T-helper 17 cell (primary cell): ENCODE results near the gene C1QTNF6. TPM values are rescaled to one million over a fixed set of nuclear protein-coding genes. Genes with fewer than 3 reads are reported as not detected.
"Not testable (repeated sequence)": the region's sequence is repeated elsewhere in the genome, so short reads cannot be mapped to it uniquely, and the experiment has no call there.

Source experiments
- ATAC-seq: fragments of 150-1000 bp; cut with Tn5 transposase; 2 replicates; pipeline ENCODE4 v1.10.0; 2021; ENCODE audit warnings: mild to moderate bottlenecking, moderate library complexity
- DNase-seq, 3 donors: peaks; one replicate each; pipeline versions ENCODE4 v3.0.0 to v3.0.0-alpha.2; 2020 to 2021
- H3K9me3 ChIP-seq: one replicate; pipeline ENCODE4 v1.7.0; 2013; ENCODE audit warnings: low read length, mild to moderate bottlenecking; ENCODE audit not compliant: control insufficient read depth, poor library complexity, severe bottlenecking
- H3K27ac Mint-ChIP-seq: one replicate; pipeline ENCODE4 v1.8.0; 2022; ENCODE audit warnings: mild to moderate bottlenecking, moderate library complexity, mixed read lengths
- H3K27me3 Mint-ChIP-seq: one replicate; pipeline ENCODE4 v1.8.0; 2022; ENCODE audit warnings: mixed read lengths
- H3K36me3 Mint-ChIP-seq: one replicate; pipeline ENCODE4 v1.8.0; 2022; ENCODE audit warnings: low read depth, mixed read lengths
- H3K4me1 Mint-ChIP-seq: one replicate; pipeline ENCODE4 v1.8.0; 2022; ENCODE audit warnings: mild to moderate bottlenecking, mixed read lengths
- H3K4me3 Mint-ChIP-seq: one replicate; pipeline ENCODE4 v1.8.0; 2022; ENCODE audit warnings: mild to moderate bottlenecking, moderate library complexity, mixed read lengths
- total RNA-seq, 4 donors: library from RNA in 2 of 4; stranded (reverse) in 2 of 4; gene quantifications; one replicate each; pipeline ENCODE4 v1.2.3 and lab custom pipeline; 2022 to 2026

Gene C1QTNF6
- total RNA-seq, 2 donors from 2014 or later, result 11.2 to 11.8 TPM

GRCh38 chr22:37208401-37209139 lies 20.5 kb upstream of the C1QTNF6 start:
- no peaks in the 10 kb centered on the region for H3K9me3 ChIP-seq
- DNase-seq, result peak in 2 of 3 donors; percentile 3 to 7
- Mint-ChIP-seq H3K27ac (no peak overlapping the region), H3K4me1 (peaks cover 15% of the 10 kb centered on the region), H3K4me3 (no peak overlapping the region), H3K27me3 (no peaks in the 10 kb centered on the region), H3K36me3 (no peaks in the 10 kb centered on the region)
- no peak for ATAC-seq

DNA sequence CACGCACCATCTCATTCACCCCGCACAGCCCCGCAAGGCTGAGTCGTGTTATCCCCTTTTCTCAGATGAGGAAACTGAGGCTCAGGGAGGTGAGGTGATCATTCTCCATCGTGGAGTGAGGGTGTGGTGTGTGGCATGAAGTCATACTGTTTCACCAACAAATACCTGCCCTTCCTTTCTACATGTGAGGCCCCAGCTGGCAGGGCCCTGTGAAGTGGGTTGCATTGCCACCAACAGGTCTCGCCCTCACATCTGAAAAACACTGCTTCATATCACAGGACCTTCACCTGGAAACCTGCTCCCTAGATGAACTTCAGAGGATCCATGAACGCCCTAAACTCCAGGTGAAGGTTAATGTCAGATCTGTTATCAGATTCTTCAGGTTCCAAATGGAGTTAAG lies 19.9 kb upstream of the C1QTNF6 start:
- Mint-ChIP-seq H3K27ac (no peak overlapping the region), H3K4me1 (peaks cover 14% of the 10 kb centered on the region), H3K4me3 (no peak overlapping the region), H3K36me3 (no peaks in the 10 kb centered on the region), H3K27me3 (no peaks in the 10 kb centered on the region)
- H3K9me3 ChIP-seq, result no peaks in the 10 kb centered on the region
- no peak for DNase-seq
- peak; percentile 66 for ATAC-seq

GRCh38 chr22:37206841-37207821 lies 19.1 kb upstream of the C1QTNF6 start:
- ATAC-seq, result no peak
- H3K4me1 Mint-ChIP-seq, result peaks cover 12% of the 10 kb centered on the region
- H3K27ac Mint-ChIP-seq, result no peak overlapping the region
- H3K27me3 Mint-ChIP-seq, result no peaks in the 10 kb centered on the region
- H3K4me3 Mint-ChIP-seq, result no peak overlapping the region
- H3K9me3 ChIP-seq, result no peaks in the 10 kb centered on the region
- DNase-seq, result peak in 2 of 3 donors; percentile 2 to 9
- no peaks in the 10 kb centered on the region for H3K36me3 Mint-ChIP-seq

DNA sequence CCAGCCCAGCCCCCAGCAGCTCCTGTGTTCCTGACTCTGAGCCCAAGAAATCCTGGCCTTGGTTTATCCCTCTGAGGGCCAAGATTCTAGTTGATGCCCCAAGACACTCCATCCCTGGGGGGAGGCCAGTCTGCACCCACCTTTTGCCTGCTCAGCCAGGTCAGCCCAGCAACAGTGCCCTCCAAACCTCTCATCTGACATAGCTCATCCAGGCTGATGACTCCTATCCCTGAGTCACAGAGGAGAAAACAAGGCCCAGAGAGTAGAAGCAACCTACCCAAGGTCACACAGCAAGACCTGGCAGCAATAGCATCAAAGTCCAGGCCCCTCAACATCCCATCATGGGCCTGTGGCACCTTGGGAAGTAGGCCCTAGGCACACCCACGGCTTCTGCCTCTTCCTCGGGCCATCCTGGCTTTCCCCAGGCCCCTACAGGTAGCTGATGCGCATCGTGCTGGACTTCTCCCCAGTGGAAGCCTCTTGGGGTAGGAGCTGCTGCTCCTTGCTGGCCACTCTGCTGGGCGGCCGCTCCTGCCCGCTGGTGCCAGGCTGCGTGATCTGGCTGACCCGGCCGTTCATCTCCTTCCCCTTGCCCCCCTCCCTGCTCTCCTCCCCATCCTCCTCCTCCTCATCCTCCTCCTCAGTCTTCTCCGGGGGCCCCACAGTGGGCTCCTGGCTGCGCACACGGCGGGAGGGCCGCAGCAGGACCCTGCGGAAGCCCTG lies 18.2 kb upstream of the C1QTNF6 start:
- H3K9me3 ChIP-seq, result no peaks in the 10 kb centered on the region
- Mint-ChIP-seq H3K27me3 (no peaks in the 10 kb centered on the region), H3K4me1 (peaks cover 11% of the 10 kb centered on the region), H3K27ac (no peak overlapping the region), H3K36me3 (no peaks in the 10 kb centered on the region), H3K4me3 (no peak overlapping the region)
- DNase-seq (peak in 2 of 3 donors; percentile 4 to 8), ATAC-seq (no peak)

DNA sequence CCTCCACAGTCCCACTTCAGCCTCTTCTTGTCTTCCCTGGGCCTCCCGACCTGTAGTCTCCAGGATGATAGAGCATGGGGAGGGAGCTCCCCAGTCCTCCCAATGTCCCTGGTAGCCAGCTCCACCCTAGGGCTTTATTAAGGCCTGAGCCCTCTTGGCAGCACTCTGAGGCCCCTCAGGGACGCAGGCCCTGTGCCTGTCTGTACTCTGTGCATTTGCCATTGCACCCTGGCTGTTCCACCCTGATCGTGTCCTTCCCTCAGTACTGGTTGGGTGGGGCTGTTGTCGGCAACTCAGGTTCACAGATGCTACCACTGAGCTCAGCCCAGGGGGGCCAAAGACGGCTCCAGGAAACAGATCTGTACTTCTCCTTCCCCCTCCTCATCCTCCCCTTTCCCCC lies 17.0 kb upstream of the C1QTNF6 start:
- H3K9me3 ChIP-seq, result no peaks in the 10 kb centered on the region
- DNase-seq (peak in 2 of 3 donors; percentile 5 to 6), ATAC-seq (no peak)
- H3K27me3 Mint-ChIP-seq, result no peaks in the 10 kb centered on the region
- peaks cover 9% of the 10 kb centered on the region for H3K4me1 Mint-ChIP-seq
- no peaks in the 10 kb centered on the region for H3K36me3 Mint-ChIP-seq
- H3K27ac Mint-ChIP-seq, result no peak overlapping the region
- H3K4me3 Mint-ChIP-seq, result no peak overlapping the region

GRCh38 chr22:37204045-37204655 lies 16.1 kb upstream of the C1QTNF6 start:
- H3K9me3 ChIP-seq, result no peaks in the 10 kb centered on the region
- Mint-ChIP-seq H3K4me1 (peaks cover 9% of the 10 kb centered on the region), H3K4me3 (no peak overlapping the region), H3K27ac (no peak overlapping the region), H3K27me3 (no peaks in the 10 kb centered on the region), H3K36me3 (no peaks in the 10 kb centered on the region)
- DNase-seq (peak in 1 of 3 donors; percentile 7), ATAC-seq (no peak)

DNA sequence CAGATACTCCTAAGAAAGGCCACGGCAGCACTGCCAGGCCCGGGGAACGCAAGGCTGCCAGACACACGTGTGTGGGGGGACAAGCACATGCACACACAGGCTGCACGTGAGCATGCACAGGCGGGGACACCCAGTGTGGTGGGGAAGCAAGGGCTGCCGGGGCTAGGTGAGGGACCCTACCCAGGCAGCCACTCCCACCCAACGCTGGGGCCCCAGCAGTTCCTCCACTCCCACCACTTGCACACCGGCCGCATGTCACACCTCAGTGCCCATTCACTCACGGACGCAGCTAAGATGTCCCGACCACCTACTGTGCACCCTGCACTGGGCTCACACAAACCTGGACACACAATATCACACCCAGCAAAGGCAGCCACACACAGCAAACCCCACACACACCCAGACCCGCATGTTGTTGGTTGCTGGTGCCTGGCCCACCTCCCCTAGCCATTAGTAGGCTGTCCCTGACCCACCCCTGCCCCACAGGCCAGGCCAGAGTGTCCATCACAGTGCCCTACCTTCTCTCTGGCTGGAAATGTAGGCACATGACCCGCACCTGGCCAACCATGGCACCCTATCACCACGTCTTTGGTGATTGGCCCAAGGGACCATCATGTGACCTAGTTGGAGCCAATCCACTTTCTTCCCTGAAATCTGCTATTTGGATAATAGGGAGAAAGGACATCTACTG lies 15.5 kb upstream of the C1QTNF6 start:
- no peaks in the 10 kb centered on the region for H3K36me3 Mint-ChIP-seq
- H3K4me3 Mint-ChIP-seq, result no peak overlapping the region
- no peak overlapping the region for H3K27ac Mint-ChIP-seq
- no peaks in the 10 kb centered on the region for H3K27me3 Mint-ChIP-seq
- no peak for ATAC-seq
- peaks cover 7% of the 10 kb centered on the region for H3K4me1 Mint-ChIP-seq
- DNase-seq, result peak in 1 of 3 donors; percentile 3
- H3K9me3 ChIP-seq, result no peaks in the 10 kb centered on the region

GRCh38 chr22:37202716-37203115 lies 14.7 kb upstream of the C1QTNF6 start:
- peak in 1 of 3 donors; percentile 2 for DNase-seq
- ATAC-seq, result no peak
- no peaks in the 10 kb centered on the region for H3K9me3 ChIP-seq
- no peaks in the 10 kb centered on the region for H3K27me3 Mint-ChIP-seq
- no peaks in the 10 kb centered on the region for H3K36me3 Mint-ChIP-seq
- H3K4me1 Mint-ChIP-seq, result peaks cover 7% of the 10 kb centered on the region
- peak overlapping the region; percentile 63 for H3K27ac Mint-ChIP-seq
- no peak overlapping the region for H3K4me3 Mint-ChIP-seq

GRCh38 chr22:37202001-37202555 lies 14.0 kb upstream of the C1QTNF6 start:
- ATAC-seq (no peak), DNase-seq (peak in 1 of 3 donors; percentile 1)
- Mint-ChIP-seq H3K4me3 (no peak overlapping the region), H3K4me1 (peaks cover 7% of the 10 kb centered on the region), H3K36me3 (no peaks in the 10 kb centered on the region), H3K27me3 (no peaks in the 10 kb centered on the region), H3K27ac (peak overlapping the region; percentile 63)
- no peaks in the 10 kb centered on the region for H3K9me3 ChIP-seq

- H3K4me3 Mint-ChIP-seq, H3K36me3 Mint-ChIP-seq, H3K27ac Mint-ChIP-seq, H3K4me1 Mint-ChIP-seq, ATAC-seq, H3K27me3 Mint-ChIP-seq, H3K9me3 ChIP-seq, DNase-seq: not testable (repeated sequence)
These were observed 13.4 kb upstream of the C1QTNF6 start for GRCh38 chr22:37201443-37201820.

- peak overlapping the region; percentile 92 for H3K27ac Mint-ChIP-seq
- H3K9me3 ChIP-seq, result no peaks in the 10 kb centered on the region
- peak overlapping the region; percentile 91 for H3K4me3 Mint-ChIP-seq
- peaks cover 3% of the 10 kb centered on the region for H3K4me1 Mint-ChIP-seq
- no peaks in the 10 kb centered on the region for H3K27me3 Mint-ChIP-seq
- no peak for DNase-seq
- peak; percentile 0 for ATAC-seq
- no peaks in the 10 kb centered on the region for H3K36me3 Mint-ChIP-seq
These were observed 11.7 kb upstream of the C1QTNF6 start for GRCh38 chr22:37199760-37200108.

- Mint-ChIP-seq H3K27me3 (no peaks in the 10 kb centered on the region), H3K4me1 (peaks cover 7% of the 10 kb centered on the region), H3K4me3 (peak overlapping the region; percentile 91), H3K36me3 (no peaks in the 10 kb centered on the region), H3K27ac (peak overlapping the region; percentile 92)
- H3K9me3 ChIP-seq, result no peaks in the 10 kb centered on the region
- ATAC-seq, result peak; percentile 98
- peak; percentile 97 to 100 (median 97) for DNase-seq
These were observed 11.2 kb upstream of the C1QTNF6 start for GRCh38 chr22:37199103-37199759.
